Ascending aorta (tissue), 2 donors: ENCODE data around the gene CRTAC1. TPM values are rescaled to one million over a fixed set of nuclear protein-coding genes. Genes with fewer than 3 reads are reported as not detected.

Experiments used
- DNase-seq, 2 donors: peaks; one replicate each; pipeline ENCODE4 v3.0.0-alpha.2; 2019; ENCODE audit warnings: low spot score in 2 of 2
- H3K27ac ChIP-seq, 2 donors: fragments of 200-600 bp; sonication (generic); one replicate each; pipeline ENCODE4 v1.5.1; 2016 to 2017; ENCODE audit warnings: mild to moderate bottlenecking in 1 of 2
- H3K27me3 ChIP-seq: fragments of 200-600 bp; sonication (generic); one replicate; pipeline ENCODE4 v1.5.1; 2017
- H3K36me3 ChIP-seq, 2 donors: fragments of 200-600 bp; sonication (generic); one replicate each; pipeline ENCODE4 v1.5.1; 2016
- H3K4me1 ChIP-seq, 2 donors: fragments of 200-600 bp; sonication (generic); one replicate each; pipeline ENCODE4 v1.5.1; 2016 to 2017; ENCODE audit warnings: mild to moderate bottlenecking in 1 of 2
- H3K4me3 ChIP-seq, 2 donors: fragments of 200-600 bp; sonication (generic); one replicate each; pipeline ENCODE4 v1.5.1; 2016 to 2017; ENCODE audit warnings: mild to moderate bottlenecking in 1 of 2
- H3K9me3 ChIP-seq, 2 donors: fragments of 200-600 bp; sonication (generic); one replicate each; pipeline ENCODE4 v1.5.1; 2016
- intact Hi-C: fragments of 100-400 bp; cut with DNase I; formaldehyde crosslinking; loops from one replicate; pipeline ENCODE4 v1.15.1; 2023
- total RNA-seq: library from RNA; depleted of rRNA; stranded (reverse); fragments of >200 nt; gene quantifications from one replicate; pipeline ENCODE4 v1.1.0, GENCODE V29; 2016
- TF ChIP-seq, protein P1 (sequence below), 3 experiments: fragments of 200-600 bp in 2 of 3; fragments of 450-650 bp in 1 of 3; sonication (generic) in 2 of 3; IDR thresholded peaks; one replicate each; pipeline ENCODE4 v1.5.1; 2016 to 2019; ENCODE audit warnings: antibody characterized with exemption in 3 of 3, mild to moderate bottlenecking in 1 of 3, moderate library complexity in 1 of 3

CRTAC1 gene
- total RNA-seq, 1 donor from 2014 or later = 25.2 TPM

DNA sequence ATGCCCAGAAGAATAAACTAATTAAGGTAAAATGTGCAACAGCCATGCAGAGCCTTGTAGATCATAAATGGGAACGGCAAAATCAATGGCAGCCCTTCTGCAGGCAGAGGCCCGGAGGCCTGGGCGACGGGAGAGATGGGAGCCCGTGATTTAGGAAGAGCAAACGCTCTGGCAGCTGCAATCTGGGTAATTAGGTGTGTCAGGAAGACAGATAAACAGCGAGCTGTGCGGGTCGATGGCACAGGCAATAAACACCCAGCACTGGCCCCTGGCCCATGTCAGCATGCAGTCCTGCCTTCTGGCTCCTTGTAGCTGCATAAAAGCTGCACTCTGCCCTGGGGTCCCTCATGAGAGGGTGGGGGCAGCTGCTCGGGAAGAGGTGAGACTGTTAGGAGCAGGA lies 102.8 kb downstream of the CRTAC1 start:
- Histone ChIP-seq H3K4me1 (no peaks in the 10 kb centered on the region), H3K27me3 (no peaks in the 10 kb centered on the region), H3K27ac (no peak overlapping the region), H3K4me3 (no peak overlapping the region), H3K9me3 (no peaks in the 10 kb centered on the region), H3K36me3 (no peaks in the 10 kb centered on the region)
- no peak for DNase-seq
- intact Hi-C loops = no loop called here
- TF ChIP-seq, protein P1, sequence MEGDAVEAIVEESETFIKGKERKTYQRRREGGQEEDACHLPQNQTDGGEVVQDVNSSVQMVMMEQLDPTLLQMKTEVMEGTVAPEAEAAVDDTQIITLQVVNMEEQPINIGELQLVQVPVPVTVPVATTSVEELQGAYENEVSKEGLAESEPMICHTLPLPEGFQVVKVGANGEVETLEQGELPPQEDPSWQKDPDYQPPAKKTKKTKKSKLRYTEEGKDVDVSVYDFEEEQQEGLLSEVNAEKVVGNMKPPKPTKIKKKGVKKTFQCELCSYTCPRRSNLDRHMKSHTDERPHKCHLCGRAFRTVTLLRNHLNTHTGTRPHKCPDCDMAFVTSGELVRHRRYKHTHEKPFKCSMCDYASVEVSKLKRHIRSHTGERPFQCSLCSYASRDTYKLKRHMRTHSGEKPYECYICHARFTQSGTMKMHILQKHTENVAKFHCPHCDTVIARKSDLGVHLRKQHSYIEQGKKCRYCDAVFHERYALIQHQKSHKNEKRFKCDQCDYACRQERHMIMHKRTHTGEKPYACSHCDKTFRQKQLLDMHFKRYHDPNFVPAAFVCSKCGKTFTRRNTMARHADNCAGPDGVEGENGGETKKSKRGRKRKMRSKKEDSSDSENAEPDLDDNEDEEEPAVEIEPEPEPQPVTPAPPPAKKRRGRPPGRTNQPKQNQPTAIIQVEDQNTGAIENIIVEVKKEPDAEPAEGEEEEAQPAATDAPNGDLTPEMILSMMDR (IDR thresholded peaks at IDR 0.05) = no peak

DNA sequence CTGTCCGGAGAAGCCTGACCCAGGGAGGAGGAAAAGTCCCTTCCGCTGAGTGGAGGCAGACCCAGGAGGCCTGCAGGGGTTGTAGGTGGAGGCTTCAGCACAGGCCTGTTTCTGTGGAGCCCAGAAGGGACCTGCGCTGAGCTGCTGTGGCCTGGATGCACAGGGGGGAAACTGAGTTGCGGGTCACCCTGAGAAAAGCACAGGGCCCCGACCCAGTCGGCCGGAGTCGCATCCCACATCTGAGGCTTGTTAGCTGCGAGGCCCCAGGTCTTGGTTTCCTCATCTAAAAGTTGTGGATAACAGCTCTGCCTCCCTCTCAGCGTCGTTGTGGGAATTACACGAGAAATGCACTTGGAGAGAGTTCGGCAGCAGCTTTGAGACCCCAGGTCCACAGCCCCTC lies 104.4 kb downstream of the CRTAC1 start:
- H3K27ac ChIP-seq = no peak overlapping the region
- no peaks in the 10 kb centered on the region for H3K4me1 ChIP-seq
- no peaks in the 10 kb centered on the region for H3K27me3 ChIP-seq
- H3K4me3 ChIP-seq = no peak overlapping the region
- no peaks in the 10 kb centered on the region for H3K36me3 ChIP-seq
- TF ChIP-seq, protein P1 (IDR thresholded peaks at IDR 0.05) = no peak
- intact Hi-C loops = no loop called here
- no peak for DNase-seq
- H3K9me3 ChIP-seq = no peaks in the 10 kb centered on the region

DNA sequence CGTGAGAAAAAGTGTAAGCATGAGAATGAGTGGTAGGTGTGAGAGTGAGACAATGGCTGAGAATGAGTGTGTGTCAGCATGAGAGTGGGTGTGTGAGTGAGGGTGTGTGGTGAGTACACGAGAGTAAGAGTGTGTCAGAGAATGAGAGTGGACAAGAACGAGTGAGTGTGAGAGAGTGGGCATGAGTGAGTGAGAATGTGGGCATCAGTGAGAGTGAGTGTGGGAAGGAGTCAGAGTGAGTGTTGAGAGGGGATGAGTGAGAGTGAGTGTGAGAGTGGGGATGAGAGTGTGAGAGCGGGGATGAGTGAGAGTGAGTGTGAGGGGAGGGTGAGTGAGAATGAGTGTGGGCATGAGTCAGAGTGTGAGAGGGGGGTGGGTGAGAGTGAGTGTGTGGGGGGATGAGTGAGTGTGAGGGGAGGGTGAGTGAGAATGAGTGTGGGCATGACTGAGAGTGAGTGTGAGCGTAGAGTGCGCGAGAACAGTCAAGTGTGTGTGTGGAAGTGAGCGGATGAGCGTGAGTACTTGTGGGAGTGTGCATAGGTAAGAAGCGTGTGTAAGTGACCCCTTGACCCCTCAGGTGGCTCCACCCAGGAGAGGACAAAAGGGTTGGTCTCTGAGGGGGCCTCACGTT lies 105.0 kb downstream of the CRTAC1 start:
- TF ChIP-seq, protein P1 (IDR thresholded peaks at IDR 0.05) = no peak
- intact Hi-C loops = no loop called here
- Histone ChIP-seq H3K27ac (no peak overlapping the region), H3K9me3 (no peaks in the 10 kb centered on the region), H3K4me1 (no peaks in the 10 kb centered on the region), H3K4me3 (no peak overlapping the region), H3K36me3 (no peaks in the 10 kb centered on the region), H3K27me3 (no peaks in the 10 kb centered on the region)
- no peak for DNase-seq

DNA sequence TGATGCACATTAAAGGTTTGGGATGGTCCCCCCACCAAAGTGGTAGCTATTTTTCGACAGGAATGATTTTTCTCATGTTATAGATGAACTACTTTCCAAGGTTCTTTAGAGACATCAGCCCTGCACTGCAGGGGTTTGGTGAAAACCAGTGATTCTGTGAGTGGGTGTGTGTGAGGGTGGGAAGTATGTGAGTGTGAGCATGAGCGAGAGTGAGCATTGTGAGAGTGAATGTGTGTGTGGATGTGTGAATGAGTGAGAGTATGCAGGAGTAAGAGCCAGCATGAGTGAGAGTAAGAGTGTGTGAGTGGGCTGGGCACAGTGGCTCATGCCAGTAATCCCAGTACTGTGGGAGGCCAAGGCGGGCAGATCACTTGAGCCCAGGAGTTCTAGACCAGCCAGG lies 105.7 kb downstream of the CRTAC1 start:
- H3K4me1 ChIP-seq = no peaks in the 10 kb centered on the region
- H3K9me3 ChIP-seq = no peaks in the 10 kb centered on the region
- H3K36me3 ChIP-seq = no peaks in the 10 kb centered on the region
- DNase-seq = no peak
- no peaks in the 10 kb centered on the region for H3K27me3 ChIP-seq
- H3K27ac ChIP-seq = no peak overlapping the region
- intact Hi-C loops = no loop called here
- no peak overlapping the region for H3K4me3 ChIP-seq
- TF ChIP-seq, protein P1 (IDR thresholded peaks at IDR 0.05) = no peak

DNA sequence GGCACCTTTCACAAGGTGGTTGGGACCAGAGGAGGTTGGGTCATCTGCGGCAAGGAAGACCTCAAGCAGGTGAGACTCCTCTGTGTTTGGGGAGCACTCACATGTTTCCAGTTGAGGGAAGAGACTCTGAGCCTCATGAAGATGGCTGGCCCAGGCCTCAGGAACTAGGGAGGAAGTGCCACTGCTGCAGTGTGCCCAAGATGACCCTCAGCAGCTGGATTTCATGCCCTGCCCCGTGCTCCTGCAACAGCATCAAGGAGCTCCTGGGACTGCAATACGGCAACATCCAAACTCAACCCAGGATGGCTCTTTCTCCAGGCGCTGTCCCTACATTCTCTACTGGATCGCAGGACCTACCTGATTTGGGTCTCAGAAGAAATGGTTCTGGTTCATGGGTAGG lies 106.9 kb downstream of the CRTAC1 start:
- H3K27ac ChIP-seq = no peak overlapping the region
- H3K9me3 ChIP-seq = no peaks in the 10 kb centered on the region
- no peaks in the 10 kb centered on the region for H3K4me1 ChIP-seq
- TF ChIP-seq, protein P1 (IDR thresholded peaks at IDR 0.05) = no peak
- no peaks in the 10 kb centered on the region for H3K36me3 ChIP-seq
- no peak overlapping the region for H3K4me3 ChIP-seq
- intact Hi-C loops = no loop called here
- no peak for DNase-seq
- H3K27me3 ChIP-seq = no peaks in the 10 kb centered on the region

DNA sequence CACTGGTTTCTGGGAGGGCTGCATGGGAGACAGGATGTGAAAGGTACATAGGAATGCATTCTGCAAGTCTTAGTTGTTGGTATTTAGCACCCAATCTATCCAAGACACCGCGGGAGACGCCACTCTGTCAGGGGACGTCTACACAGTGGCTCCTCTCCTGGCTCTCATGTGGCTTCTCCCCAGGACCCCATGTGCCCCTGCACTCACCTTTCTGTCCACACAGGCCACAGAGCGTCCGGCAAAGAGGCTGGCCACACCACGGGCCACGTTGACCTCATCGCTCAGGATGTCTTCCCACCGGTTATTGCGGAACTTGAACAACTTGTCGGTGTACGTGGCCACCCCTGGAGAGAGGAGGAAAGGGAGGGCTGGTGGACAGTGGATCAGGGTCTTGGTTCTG lies 107.4 kb downstream of the CRTAC1 start:
- H3K27me3 ChIP-seq = no peaks in the 10 kb centered on the region
- H3K36me3 ChIP-seq = no peaks in the 10 kb centered on the region
- DNase-seq = no peak
- H3K4me3 ChIP-seq = no peak overlapping the region
- no peaks in the 10 kb centered on the region for H3K4me1 ChIP-seq
- TF ChIP-seq, protein P1 (IDR thresholded peaks at IDR 0.05) = no peak
- no peaks in the 10 kb centered on the region for H3K9me3 ChIP-seq
- intact Hi-C loops = no loop called here
- no peak overlapping the region for H3K27ac ChIP-seq
